Stimulated activated CD4-positive, alpha-beta T cell treated with anti-CD3 and anti-CD28 coated beads, Interleukin-12 subunit alpha, Interleukin-12 subunit beta, amount 100 ng/mL, for 4 hours (primary cell): Measurements from ENCODE around the gene FBXL7.

ENCODE experiments used
- DNase-seq: peaks from one replicate; pipeline ENCODE4 v3.0.0-alpha.2; 2020

FBXL7 gene

DNA sequence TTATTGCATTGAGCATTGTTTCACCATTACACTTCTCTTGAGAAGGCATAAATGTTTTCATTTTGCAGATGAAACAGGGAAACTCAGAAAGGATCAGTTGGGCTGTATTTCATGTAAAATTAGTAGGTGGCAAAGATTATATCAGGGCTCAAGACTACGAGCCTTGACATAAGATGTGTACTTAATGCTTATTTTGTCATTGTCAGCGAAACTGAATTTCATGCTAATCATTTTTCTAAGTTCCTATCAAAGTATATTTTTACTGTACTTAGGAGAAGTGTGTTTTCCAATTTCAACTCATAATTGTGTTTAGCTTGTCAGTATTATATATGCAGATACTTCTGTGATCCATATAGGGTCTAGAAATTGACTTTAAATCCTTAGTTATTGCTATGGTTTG, 123.8 kb downstream of the FBXL7 start:
- no peak for DNase-seq

DNA sequence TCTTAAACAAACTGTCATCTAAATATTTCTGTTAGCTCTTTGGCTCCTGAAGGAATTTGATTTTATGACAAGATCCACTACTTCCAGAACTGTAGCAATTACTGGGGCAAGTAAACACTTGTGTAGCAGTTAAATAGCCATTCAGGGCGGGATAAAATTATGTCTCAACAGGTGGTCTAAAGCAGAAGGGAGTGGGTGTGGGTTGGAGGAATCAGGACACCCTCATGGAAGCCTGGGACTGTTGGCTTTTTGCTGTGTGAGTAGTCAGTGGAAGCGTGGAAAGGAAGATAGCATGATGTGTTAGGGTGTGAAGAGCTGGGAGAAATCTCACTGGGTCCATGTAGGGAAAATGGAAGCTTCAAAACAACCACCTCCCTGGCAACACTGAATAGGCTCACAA, 127.1 kb downstream of the FBXL7 start:
- no peak for DNase-seq

DNA sequence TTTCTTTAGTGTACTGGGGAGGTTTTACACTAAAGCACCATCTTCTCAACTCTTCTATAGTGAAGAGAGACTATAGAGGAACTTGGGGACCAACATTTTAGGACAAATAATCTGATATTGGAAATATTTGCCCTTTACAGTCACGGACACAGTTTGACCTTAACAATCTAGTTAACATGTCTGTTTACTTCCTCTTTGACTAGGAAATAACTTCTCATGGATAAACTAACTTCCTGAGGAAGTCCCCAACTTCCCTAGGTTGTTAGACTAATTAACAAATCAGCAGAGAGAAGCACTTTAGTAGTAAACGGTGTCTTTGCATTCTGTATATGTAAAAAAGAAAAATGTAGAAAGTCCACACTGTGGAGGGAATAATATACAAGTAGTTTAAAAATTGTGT, 127.7 kb downstream of the FBXL7 start:
- no peak for DNase-seq

DNA sequence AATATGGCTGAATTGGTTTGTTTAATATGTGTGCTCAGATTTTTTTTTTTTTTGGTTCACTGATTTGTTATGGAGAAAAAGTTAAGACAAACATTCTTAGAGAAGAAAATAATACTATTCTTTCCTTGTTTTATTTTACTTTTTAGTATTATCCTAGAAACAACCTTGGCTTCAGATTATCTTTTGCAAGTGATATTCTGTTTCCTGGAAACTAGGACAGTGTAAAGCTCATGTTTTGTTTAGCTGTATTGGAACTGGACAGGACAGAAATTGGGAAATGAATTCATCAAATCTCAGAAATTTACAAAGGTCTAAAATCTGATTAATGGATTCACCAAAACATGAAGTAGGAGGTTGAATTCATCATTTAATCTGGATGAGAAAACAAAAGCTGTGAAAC, 130.5 kb downstream of the FBXL7 start:
- no peak for DNase-seq

DNA sequence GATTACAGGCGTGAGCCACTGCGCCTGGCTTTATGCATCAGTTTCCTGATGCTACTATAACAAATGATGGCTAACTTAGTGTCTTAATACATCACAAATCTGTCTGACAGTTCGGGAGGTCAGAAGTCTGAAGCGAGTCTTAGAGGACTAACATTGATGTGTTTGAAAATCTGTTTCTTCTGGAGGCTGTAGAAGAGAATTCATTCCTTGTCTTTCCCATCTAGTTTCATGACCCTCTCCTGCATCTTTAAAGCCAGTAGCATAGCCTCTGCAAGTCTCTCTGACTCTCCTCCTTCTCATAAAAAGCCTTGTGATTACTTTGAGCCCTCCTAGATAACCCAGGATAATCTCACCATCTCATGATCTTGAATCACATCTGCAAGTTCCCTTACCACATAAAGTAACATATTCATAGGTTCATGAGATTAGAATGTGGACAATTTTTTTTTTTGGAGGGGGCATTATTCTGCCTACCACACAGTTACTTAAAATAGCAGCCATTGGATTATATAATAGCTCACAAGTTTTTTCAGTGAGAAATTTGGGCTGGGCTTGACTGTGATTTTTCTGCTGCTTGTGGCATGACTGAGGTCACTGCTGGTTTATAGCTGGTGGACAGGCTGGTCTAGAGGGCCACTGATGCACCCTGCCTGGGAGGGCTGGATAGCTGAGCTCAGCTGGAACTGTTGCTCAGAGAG, 134.8 kb downstream of the FBXL7 start:
- DNase-seq: no peak

DNA sequence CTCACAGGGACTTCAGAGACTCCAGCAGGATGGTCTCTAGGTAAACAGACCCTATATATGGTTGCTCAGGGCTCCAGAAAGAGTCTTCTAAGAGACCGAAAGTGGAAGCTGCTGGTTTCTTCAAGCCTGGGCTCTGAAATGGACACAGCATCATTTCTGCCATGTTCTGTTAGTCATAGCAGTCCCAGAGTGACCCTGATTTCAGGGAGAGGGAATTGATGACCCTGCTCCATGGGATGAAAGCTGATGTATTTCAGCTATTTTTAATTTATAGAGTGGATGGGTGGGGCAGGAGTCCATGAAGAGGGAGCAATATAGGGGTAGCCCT, 135.3 kb downstream of the FBXL7 start:
- no peak for DNase-seq

DNA sequence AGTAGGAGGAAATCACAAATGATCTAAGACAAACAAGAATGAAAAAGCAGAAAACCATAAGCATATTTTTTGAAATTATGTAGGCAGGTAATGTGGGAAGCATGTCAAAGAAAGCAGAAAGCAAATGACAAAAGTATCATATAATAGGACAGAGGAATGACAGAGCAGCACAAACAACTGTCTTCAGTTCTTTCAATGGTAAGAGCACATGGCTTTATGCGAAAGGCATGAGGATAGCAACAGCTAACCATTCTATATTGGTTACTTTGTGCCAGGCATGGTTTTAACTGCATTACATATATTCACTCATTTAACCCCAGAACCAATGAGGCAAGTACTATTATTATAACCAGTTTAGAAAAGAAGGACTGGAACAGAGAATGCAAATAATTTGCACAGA, 137.4 kb downstream of the FBXL7 start:
- no peak for DNase-seq

DNA sequence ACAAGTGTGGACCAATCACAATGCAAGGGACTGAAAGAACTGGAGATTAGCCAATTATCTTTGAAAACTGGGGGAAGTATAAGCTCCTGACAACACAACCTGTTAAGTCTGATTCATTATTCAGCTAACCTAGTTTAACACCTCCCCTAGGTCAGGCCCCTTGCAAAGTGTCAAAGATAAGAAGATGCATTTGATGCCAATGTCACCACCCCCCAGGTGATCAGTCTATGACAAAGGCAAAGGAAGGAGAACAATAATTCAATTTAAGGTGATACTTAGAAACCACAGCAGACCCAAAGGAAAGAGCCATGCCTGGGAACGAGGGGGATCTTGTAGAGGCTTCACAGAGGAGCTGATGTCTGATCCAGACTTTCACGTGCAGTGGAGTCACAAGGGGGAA, 137.9 kb downstream of the FBXL7 start:
- DNase-seq: no peak

DNA sequence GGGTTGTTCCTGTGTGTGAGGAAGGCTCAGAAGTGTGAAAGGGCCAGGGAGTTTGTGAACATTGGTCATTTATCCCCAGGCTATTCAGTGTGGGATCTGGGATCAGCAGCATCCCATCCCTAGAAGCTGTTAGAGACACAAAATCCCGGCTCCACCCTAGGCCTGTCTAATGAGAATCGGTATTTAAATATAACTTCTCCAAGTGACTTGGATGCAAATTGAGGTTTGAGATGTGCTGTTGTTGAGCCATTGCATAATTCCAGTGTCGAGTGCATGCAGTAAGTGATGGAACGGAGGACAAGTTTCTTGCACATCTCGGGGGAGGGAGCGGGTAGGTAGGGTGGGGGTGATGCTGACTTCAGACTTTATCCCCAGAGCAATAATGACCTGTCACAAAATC, 138.3 kb downstream of the FBXL7 start:
- DNase-seq: no peak

DNA sequence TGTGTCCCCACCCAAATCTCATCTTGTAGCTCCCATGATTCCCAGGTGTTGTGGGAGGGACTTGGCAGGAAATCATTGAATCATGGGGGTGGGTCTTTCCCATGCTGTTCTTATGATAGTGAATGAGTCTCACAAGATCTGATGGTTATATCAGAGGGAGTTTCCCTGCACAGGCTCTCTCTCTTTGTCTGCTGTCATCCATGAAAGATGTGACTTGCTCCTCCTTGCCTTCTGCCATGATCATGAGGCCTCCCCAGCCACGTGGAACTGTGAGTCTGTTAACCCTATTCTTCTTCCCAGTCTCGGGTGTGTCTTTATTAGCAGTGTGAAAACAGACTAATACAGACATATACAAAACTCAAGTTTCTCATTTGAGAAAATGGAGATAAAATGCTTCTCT, 139.3 kb downstream of the FBXL7 start:
- DNase-seq: no peak

DNA sequence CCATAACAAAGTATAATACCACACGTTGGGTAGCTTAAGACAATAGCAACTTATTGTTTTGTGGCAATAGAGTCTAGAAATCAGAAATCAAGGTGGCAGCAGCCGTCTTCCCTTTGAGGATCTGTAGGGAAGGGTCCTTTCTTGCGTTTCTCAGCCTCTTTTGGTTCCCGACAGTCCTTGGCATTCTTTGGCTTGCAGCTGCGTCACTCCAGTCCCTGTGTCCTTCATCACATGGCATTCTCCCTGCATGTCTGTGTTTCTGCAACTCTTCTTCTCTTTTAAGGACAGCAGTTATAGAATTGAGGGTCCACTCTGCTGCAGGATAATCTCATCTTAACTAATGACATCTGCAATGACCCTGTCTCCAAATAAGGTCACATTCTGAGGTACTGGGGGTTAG, 140.1 kb downstream of the FBXL7 start:
- no peak for DNase-seq

DNA sequence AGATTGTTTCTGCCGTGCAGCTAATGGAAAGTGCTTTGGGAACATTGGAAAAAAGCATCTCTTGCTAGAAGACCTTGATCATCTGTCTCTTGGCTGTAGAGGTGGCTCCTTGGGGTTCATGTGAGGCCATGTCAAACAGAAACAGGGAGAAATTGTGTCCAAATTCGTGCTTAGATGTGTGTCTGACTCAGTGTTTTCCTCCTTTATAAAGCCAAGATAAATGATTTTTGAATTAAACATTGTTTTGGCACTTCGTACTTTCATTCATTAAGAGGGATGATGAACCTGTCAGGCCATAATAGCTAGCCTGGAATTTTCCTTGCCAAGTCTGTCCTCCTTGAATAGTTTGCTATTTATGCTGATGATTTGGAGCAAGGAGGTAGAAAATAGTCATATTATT, 143.8 kb downstream of the FBXL7 start:
- DNase-seq: no peak

DNA sequence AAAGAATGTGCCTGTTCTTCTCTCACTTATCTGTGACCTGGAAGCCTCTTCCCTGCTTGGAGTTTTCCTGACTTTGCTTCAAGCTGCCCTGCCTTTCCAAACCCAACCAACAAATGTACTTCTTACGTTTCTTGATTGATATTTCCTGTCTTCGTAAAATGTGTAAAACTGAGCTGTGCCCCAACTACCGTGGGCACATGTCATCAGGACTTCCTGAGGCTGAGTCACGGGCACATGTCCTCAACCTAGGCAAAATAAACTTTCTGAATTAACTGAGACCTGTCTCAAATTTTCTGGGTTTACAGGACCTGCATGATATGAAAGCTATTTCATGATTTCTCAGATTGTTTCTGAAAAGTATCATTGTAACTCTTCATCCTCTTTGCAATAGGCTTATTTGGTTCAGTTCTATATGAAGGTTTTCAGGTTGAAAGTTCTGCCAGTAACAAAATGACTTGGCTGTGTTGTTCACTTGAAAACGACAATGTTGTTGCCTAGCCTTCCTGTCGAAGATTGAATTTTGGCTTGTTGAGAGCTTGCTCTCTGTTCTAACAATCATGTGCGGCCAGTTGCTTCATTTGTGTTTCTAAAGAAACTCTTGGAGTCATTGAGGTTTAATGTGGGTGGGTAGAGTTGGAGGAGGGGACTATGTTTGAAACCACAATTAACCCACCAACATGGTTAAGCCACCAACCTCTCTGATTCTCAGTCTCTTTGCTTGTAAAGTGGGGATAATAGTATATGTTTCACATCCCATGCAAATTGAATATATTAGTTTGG, 145.6 kb downstream of the FBXL7 start:
- DNase-seq: no peak

DNA sequence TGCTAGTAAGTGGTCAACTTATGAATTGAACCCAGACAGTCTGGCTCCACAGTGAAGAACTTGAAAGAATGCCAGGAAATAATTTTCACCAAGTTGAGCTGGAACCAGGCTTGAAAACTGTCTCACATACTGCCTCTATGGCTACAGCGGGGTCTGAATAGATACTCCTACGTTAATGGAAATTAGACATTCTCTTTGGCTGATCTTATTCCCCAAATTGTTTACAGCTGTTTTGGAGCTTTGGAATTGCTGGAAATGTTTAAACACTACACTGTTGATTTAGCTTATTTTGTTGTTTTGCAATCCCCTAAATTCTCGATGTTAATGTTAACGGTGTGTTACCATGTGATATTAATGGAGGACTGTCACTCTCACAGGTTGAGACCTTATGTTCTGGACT, 146.4 kb downstream of the FBXL7 start:
- DNase-seq: no peak

DNA sequence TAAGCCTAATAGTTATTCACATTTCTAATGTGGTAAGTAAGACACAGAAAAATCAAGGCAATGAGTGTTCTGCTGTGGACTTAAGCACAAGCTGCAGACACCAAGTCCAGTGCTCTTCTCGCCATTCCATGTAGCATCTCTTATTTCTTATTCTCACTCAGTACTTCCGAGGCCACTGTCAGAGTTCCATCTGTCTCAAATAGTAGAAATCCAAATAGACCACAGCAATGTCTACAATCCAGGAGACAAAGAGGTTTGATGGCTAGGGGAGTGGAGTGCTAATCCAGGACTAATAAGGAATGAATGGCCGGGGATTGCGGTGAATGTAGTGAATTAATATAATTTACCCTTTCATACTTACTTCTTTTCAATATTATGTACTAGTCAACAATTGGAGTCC, 147.3 kb downstream of the FBXL7 start:
- no peak for DNase-seq

DNA sequence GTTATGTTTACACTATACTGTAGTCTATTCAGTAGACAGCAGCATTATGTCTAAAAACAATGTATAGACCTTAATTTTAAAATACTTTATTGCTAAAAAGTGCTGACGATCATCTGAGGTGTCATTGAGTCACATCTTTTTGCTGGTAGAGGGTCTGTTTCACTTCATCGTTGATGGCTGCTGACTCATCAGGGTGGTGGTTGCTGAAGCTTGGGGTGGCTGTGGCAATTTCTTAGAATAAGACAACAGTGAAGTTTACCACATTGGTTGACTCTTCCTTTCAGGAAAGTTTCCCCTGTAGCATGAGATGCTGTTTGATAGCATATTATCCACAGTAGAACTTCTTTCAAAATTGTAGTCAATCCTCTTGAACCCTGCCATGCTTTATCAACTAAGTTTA, 150.3 kb downstream of the FBXL7 start:
- no peak for DNase-seq

DNA sequence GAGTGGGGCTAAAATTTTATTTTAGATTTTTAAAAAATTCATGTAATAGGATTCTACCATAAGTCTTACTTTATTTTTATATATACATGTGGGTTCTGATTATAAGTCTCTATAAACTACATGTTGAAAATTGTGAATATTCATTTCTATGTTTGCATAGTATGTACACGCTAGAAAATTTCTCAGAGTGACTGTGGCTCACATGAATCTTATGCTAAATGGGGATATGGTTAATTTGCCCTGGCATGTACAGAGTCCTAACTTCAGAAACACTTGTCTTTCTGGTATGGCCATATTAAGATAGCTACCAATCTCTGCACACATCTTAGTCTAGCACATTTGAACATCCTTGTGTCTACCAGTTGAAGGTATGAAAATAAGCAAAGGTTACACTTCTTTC, 154.8 kb downstream of the FBXL7 start:
- no peak for DNase-seq

DNA sequence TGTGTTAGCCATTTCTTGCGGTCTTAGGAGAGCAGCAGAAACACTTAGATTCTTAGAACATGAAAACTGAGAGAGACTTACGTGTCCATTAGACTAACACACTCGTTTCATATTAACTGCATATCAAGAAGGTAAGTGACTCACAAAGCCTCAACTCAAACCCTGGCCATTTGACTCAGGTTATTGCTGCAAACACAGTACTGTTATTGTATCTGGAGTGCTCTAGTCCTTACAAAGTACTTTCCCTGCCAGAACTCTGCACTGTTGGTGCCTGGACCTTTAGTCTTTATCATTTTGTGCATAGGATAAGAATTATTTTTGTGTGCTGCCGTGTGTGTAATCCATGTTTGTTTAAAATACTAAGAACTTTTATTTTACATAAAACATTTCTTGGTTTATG, 155.7 kb downstream of the FBXL7 start:
- DNase-seq: no peak

DNA sequence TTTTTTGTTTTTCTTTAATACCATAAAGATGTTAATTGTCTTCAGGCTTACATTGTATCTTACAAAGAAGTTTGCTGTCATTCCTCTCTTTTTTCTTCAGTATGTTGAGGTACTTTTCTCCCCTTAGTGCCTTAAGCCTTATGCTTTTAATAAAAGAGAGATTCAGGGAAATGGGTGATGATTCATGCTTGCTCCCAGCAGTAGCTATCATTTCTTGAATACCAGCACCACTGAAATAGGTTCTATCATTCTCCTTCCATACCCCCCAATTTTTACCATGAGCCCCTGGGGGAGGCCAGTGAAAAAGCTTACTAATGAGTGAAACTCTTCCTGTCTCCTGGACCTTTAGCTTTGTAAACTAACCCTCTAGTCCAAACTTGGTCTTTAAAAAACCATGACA, 165.0 kb downstream of the FBXL7 start:
- DNase-seq: no peak

DNA sequence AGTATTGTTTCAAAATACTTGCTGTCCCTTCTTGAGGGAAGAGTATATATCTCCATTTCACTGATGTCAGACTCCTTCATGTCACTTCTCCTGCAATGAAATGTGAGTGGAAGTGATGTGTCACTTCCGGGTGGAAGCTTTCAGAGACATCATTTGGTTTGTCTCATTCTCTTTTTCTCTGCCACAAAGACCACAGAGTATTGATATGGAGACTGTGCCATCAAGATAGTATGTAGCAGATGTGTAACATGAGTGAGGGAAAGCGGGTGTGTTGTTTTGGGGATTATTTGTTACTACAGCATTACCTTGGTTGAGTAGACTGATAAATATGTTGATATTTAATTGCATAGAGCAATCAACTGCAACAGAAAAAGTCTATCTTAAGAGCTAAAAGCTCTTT, 169.8 kb downstream of the FBXL7 start:
- DNase-seq: no peak

DNA sequence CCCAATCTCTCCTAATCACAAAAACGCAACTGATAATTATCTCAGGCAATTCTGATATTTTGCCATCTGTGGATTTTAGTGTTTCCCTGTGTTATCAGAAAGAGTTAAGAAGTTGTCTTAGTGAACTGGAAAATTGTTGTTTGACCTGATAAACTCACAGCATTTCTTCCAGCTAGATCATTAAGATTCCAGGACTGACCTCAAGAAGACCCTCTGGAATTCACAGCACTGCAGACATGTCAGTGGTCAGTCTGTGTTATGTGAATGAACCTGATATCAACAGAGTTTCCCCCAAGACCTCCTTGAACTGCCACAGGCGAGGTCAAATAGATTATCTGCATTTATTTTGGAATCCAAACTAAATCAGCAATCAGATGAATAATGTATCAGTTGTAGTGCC, 174.7 kb downstream of the FBXL7 start:
- DNase-seq: no peak

DNA sequence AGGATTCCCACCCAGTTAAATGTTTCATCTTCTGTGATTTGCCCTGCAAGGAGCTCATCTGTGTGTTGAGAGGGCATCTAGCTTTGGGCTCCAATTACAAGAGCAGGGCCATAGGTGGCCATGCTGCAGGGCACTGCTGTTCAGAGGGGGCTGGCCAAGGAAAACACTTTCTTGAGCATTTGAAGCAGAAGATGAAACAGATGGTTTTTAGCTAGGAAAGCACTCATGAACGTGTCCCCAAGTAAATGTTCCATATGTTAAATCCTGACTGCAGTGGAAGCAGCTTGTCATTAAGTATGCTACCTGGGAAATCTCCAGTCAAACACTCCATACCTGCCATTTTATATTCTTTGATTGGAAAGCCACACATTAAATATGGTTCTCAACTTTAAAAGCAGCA, 176.6 kb downstream of the FBXL7 start:
- no peak for DNase-seq

DNA sequence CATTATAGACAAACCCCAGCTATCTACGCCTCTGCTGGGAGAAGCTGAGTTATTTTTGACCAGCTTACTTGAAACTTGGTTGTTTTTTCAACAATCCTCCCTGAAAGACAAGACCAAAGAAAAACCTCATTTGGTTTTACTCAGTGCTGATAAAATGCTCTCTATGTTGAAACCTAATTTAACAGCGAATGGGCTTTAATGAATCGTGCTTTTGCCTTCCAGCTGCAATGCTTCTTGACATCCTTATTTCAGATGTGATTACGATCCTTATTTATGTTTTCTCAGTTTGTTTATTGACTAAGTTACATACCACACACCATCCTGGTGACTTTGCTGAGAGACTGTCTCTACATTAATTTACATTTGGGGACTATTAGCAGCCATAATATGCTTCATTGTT, 179.2 kb downstream of the FBXL7 start:
- DNase-seq: no peak

DNA sequence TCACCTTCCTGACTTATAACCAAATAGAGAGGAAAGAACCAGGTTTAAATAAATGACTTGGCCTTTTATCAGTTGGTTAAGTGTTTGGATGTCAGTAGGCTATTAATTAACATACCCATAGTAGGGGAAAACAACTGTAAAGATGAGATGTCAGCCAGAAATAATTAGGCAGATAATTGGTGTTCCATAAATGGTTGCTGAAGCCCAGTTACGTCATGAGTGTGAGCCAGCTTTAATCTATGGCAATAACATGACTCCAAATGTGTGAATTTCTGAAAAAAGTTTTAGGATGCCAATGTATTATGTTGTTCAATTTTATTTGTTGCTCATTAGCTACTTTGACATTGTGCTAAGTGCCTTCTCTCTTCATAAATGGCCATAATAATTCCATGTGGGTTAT, 180.5 kb downstream of the FBXL7 start:
- no peak for DNase-seq

DNA sequence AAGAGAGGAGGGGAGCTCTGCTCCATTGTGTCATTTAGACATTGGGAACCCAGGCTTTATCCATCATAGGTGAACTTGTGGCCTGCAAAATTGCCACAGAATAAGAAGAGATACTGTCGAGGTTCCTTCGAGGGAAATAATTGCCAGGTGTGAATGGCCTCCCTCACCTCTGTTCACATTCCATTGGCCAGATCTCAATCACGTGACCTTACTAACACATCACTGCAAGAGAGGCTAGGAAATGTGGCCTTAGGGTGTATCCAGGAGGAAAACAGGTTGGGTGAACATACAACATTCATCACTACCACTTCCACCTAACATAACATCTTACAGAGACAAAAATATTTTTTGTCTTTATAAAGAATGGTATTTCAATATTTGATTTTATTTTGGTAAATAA, 182.1 kb downstream of the FBXL7 start:
- no peak for DNase-seq
